HUDEP-2 (cell line): ENCODE results near the gene PRKG1.
A peak's percentile ranks its signal among the peaks of the same experiment; 100 is the strongest.
"Not testable (repeated sequence)": the region's sequence is repeated elsewhere in the genome, so short reads cannot be mapped to it uniquely, and the experiment has no call there.

ENCODE experiments used
- DNase-seq, 76 experiments: peaks; one replicate each; lab custom pipeline; 2025; ENCODE audit not compliant: unreplicated experiment in 76 of 76; lab: John Stamatoyannopoulos, UW

PRKG1 gene

DNA sequence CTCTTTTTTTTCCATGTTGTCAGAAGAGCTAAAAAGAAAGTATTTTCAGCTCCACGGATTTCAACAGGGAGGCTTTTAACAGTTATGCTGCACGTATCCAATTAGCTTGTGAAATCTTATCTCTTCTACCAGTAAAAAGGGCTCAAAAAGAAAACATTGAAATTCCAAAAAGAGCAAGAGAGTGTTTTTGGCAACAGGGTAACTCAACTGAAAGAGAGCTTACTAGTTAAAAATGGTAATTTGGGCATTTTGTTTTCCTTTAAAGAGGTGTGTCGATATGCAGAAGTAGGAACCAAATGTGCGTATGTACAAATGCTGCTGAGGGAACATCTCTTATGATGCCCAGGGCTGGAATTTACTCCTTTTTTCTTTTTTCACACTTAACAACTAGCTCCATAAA lies 292.8 kb downstream of the PRKG1 start:
- DNase-seq: no peak

DNA sequence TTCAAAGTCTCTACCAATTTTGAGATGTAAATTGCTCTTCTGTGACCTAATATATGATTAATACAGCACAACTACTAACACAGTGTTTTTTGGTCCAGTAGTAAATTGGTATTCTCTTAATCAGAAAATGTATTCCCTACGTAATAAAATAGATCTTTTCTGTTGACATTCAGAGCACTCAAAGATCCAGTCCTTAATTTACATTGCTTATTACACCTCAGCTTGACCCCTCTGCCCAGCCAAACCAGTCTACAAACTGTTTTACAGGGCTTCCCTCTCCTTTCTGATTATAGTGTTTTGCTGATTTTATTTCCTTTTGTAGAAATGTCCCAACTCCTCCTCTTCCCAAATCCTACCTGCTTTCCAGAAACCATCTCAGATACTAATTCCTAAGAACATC lies 293.4 kb downstream of the PRKG1 start:
- no peak for DNase-seq

DNA sequence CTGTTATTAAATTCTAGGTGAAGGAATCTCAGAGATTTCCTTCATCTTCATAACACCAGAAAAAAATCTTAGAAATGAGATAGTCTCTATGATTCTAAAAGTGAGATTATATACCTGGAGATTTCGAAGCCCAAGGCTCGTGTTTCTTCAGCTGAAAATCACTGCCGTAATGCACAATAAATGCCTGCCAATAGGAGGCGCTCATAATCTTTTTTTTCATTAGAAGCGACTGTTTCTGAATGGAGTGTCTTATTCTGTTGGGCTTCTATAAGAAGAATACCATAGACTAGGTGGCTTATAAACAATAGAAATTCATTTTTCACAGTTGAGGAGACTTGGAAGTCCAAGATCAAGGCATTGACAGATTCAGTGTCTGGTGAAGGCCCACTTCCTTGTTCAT lies 294.7 kb downstream of the PRKG1 start:
- peak in 21 of 76 experiments; percentile 1 to 42 (median 18) for DNase-seq

DNA sequence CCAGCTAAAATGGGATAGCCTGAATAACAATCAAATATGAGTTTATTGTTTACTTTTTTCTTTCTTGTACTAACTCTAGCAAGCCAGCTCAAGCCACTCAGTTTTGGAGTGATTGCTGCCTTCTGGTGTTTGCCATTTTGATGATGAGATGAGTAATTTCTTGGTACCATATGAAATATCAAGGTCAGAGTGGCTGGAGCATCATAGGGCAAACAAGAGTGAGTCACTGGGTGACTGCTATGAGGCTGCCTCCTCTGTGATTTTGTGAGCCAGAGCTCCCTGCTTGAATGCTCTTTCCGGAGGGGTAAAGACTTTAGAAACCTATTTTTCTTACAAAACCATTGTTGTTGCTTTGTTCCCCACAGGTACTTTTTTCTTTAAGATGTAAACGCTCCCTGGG lies 295.6 kb downstream of the PRKG1 start:
- no peak for DNase-seq

DNA sequence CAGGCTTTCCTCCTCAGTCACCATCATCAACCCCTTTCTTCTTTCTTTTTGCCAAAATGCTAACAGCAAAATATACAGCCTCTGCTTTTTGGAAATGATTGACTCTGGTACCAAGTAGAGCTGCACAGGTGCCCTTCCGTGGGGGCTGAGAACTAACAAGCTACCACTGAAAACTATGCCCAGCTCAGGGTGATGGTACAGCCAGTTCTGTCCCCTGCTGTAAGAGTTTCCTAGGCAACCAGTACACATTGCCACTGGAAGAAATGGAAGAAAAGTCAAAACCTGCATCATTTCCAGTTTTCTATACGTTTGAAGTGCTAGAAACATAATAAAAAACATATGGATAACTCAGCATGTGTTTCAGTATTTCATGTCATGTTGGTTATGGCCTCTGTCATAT lies 297.5 kb downstream of the PRKG1 start:
- DNase-seq: no peak

DNA sequence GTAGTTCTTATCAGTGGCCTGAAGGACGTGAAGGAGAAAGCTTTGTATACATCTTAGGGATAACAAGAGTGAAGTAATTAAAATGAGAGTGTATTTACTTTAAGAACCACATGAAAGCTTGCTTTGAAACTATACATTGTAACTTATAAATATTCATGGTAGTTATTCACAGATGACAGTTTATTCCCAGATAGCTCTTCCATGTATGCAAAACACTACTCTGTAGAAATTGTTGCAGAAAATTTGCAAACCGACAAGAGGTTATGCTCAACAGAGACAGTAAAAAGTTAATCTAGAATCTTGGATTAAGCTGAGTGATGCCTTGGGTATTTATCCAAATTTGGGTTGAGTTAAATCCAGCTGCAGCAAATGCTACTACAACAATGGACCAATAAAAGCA lies 301.5 kb downstream of the PRKG1 start:
- DNase-seq: no peak

DNA sequence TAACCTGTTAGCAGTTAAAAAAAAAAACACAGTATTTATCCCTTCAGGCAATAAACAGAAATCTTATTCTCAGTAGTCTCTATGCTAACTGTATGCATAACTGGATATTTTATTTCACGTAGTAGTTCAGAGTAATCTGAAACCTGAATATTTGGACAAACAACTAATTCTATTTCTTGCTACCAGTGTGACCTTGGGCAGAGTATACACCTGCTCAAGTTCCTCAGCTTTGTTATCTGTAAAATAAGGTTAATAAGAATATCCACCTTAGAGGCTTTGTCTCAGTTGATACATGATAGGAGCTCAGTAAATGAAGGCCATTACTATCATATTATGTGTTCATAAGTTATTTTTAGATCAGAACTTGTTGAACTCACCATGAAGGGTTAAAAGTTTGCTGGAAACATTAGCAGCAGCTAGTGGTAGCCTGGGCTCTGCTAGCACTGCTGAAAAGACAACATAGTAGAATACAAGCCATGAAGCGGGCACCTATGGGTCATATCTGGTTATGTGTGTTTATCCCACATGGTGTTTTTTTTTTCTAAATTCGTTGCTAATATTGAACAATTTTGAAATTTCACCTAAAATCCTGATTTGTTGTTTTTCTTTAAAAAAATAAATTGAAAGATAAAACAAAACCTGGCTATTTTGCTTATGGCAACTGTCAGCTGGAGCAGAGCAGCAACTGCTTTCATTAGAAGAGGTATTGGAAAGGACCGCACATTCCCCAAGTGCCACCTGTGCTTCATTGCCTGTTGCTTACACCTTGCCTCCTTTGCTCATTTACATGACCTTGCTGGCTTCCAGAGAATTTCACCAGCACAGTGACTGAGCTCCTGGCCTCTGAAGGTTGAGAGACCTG lies 303.0 kb downstream of the PRKG1 start:
- DNase-seq: no peak

DNA sequence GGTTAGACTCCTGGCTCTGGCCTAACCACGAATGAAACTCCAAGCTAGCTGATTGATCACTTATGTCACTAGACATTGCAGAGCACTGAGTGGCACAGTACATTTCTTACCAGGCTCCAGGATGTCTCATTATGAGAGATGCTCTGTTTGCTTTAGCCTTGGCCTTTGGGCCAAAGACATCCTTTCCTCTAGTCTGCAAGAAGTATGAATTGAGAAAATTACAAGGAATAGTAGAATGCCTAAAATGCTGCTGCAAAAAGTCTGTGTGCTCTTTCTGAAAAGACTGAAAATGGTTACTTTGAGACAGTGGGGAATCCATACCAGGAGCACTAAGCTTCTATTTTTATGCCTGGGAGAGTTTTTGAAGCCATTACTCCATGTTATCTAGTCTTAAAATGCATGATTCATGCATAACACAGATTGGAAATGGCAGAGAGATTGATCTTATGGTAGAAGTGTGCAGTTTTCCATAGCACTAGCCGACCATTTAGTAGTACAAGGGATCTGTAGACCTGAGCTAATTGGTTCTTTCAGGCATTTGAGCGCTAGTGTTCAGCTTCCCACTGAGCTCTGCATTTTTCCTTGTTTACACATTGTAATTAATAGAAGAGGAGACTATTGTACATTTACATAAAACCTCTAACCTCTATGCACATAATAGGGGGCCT lies 303.8 kb downstream of the PRKG1 start:
- no peak for DNase-seq

DNA sequence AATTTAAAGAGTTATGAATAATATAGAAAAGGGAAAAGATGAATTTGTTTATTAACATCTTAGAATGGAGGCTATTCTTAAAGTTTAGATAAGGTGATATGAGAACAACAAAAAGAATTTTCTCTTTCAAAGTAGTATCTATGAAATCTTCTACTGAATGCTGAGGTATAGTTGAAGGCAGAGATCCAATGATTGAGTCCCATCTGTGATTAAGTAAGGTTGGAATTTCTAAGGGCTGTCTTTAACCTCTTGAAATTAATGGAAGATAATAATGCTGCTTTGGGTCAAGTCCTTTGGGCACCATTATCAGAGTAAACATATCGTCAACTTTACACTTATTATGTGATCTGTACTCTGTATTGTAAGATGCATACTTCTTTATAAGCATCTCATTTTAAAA lies 307.9 kb downstream of the PRKG1 start:
- no peak for DNase-seq

DNA sequence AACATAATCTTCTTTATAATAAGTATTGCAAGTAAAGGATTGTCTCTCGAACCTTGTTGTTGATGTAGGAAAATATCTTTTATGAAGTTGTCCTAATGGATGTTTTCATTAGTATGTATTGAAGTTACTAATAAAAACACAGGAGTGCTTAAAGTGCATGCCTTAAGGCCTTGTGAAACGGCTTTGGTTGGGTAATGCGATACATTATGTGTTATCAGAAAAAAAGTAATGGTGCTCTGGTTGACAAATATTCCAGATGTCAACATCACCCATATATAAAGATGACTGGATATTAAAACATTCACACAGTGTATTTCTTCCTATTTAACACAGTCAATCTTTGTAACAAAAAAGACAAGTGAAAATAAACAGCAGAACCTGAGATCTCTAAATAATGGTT lies 310.7 kb downstream of the PRKG1 start:
- no peak for DNase-seq

DNA sequence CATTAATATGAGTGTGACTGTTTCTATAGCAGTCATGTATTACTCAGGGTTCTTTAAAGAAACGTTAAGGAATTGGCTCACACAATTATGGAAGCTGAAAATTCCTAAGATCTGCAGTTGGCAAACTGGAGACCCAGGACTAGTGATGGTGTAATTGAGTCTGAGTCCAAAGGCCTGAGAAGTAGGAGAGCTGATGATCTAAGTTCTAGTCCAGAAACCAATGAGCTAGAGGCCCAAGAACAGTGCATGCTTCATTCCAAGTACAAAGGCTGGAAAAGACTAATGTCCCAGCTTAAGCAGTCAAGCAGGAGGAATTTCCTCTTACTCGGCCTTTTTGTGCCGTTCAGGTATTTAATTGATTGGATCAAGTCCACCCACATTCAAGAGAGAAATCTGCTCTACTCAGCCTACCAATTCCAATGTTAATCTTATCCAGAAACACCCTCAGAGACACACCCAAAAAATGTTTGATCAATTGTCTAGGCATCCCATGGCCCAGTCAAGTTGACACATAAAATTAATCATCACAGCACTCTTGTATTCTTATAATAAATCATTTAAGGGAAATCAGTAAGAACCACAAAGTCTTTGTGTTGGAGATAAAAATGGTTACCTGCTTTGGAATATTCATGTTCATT lies 312.1 kb downstream of the PRKG1 start:
- no peak for DNase-seq

DNA sequence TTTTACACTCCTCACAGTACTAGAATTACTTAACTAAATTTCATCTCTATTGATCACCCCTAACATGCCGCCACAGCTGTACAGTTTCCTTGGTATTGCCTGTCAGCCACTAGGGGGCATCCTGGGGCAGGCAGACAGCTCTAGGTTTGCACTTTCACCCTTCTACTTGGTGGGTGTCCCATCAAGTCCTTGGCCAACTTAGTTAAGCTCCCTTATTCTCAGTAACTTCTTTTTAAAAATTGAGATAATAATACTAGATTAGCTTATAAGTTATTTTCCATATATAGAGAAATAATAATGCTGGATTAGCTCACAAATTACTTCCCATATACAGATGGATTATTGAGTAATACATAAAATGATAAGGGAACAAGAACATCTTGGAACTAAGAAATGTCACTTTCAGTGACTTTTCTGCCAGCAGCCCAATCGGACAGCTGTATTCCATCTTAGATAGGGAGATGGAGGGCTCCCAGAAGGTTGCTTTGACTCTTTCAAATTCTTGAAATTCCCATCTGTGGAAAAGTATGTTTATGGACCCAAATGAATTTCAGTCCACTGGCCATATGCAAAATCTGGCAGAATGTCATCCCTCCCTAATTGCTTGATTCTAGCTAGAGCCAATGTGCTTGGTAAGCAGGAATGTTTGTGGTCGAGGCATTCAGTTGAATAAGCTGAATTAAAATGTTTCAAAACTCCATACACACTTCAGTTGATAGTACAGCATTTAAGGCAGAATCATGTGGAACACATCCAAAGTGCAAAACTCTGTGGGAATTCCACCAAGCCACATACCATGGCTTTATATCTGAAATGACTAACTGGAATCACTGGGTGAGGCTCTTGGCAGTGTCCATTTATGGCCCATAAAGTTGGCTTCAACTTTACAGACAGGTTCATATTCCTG lies 315.4 kb downstream of the PRKG1 start:
- DNase-seq: peak in 47 of 76 experiments; percentile 2 to 59 (median 15)

DNA sequence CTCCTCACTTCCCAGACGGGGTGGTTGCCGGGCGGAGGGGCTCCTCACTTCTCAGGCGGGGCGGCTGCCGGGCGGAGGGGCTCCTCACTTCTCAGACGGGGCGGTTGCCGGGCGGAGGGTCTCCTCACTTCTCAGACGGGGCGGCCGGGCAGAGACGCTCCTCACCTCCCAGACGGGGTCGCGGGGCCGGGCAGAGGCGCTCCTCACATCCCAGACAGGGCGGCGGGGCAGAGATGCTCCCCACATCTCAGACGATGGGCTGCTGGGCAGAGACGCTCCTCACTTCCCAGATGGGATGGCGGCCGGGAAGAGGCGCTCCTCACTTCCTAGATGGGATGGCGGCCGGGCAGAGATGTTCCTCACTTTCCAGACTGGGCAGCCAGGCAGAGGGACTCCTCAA lies 318.7 kb downstream of the PRKG1 start:
- DNase-seq: not testable (repeated sequence)

DNA sequence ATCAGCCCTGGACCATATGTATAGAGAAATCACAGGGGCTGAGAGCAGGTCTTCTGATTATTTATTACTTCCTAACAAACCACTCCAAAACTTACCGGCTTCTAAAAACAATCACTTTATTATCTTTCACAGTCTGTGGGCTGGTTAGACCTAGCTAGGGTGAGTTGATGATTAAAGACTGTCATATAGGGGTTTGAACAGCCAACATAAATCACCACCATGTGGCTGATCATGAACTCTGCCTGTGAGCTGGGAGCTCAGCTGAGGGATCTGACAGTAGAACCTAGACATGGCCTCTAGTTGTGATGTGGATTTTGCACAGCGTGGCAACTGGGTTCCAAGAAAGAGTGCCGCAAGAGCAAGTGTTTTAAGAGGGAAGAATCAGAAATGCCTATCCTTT lies 319.8 kb downstream of the PRKG1 start:
- no peak for DNase-seq

DNA sequence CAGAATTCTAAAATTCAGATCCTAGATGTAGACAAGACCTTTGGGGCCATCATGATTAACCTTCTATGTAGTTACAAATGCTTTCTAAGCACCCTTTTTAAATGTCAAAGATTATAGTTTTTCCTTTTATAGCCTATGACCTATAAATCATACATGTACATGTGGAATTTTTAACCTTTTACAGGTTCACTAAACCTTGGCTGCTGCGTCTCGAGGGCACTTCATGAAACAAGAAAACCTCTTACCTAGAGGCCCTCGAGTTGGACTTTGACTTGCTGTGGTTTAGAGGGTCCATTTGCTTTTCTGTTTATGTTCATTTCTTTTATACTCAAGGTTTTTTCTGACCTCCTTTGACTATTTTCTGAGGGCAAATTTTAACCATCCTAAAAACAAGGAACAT lies 323.0 kb downstream of the PRKG1 start:
- no peak for DNase-seq

DNA sequence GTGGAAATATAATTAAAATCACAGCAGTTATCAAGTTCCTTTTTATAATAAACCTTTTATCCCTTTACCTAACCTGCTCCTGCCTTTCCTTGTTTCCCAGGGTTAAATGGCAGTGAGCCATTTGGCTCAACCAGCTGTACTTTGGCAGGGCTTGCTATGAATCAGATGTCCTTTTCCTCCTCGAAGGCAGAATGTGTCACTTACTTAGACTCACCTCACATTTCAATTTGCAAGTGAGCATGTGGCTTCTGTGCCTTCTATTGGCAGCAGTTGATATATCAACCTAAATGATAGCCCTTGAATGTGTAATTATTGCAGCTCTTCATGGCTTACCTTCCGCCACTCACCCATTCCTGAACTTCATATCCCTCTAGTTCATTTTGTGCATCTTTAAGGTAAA lies 323.4 kb downstream of the PRKG1 start:
- DNase-seq: no peak

DNA sequence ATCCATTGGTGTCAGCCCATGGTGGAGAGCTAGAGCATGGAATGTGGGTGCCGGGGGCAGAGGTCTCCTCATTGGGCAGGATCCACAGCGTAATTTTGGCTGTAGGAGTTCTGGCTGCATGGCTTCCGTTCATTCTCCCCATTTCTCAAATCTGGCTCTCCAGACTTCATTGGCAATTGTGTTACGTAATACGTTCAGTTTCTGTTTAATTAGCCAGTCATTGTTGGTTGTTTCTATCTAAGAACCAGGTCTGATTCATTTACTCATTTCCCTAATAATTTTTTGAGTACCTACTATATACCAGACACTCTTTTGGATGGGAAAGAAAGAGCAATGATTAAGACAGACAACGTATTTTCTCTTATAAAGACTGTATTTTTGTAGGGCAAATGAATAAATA lies 325.6 kb downstream of the PRKG1 start:
- DNase-seq: no peak

DNA sequence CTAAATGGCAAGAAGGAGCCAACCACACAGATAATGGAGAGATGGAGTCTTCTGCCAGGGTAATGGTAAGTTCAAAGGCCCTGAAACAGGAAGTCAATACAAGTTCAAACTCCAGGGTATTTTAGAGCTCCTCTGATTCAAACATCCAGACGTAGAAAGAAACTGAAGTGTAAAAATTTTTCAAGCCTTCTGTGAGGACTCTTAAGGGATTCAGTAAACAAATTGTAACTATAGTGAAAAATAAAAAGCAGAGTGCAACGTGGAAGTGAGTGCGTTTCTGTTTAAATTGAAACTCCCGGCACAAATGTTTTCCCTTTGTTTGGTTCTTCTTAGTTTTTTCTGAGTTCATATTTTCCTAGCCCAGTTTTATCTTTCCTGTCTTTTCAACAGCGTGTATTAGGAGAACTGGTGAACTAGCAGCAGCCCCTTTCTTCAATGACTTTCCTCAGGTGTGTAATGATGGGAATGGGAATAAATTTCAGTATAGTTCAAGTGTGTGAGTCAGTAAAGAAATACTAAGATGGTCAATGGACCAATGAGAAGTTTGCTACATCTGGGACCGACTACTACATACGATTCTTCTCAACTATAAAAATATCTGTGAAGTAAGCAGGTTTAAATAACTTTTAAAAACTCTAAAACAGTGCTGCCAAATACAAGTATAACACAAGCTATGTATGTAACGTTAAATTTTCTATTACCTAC lies 326.3 kb downstream of the PRKG1 start:
- DNase-seq: no peak

DNA sequence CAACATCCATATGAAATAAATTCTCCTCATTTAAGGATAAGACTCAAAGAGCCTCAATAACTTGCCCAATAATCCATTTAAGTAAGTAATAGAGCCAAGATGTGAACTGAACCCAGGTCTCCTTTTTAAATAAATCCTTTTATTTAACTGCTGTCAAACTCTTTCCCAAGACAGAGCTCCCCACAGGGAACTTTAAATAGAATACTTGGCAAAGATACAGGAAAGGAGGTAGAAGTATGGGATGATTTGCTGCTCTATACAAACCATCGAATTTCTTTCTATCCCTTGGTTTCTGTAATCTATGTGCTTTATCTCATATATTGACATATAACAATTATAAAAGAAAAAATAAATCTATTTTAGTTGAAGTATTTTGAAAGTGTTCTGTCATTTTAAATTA lies 329.2 kb downstream of the PRKG1 start:
- no peak for DNase-seq
